Retinal pigment epithelial cell (primary cell): Measurements from ENCODE around the gene NKX1-1.

Source experiments
- DNase-seq: peaks from one replicate; pipeline ENCODE4 v3.0.0-alpha.2; 2010; ENCODE audit warnings: low read depth
- H3K4me3 ChIP-seq: 2 replicates; pipeline ENCODE4 v1.5.1; 2011; ENCODE audit warnings: mild to moderate bottlenecking, low read length, control low read depth, moderate library complexity
- TF ChIP-seq, protein P1 (sequence below): conservative IDR thresholded peaks from 2 replicates; pipeline ENCODE4 v1.5.1; 2011; ENCODE audit warnings: low read depth, low read length, control low read depth, inconsistent platforms

The NKX1-1 gene

DNA sequence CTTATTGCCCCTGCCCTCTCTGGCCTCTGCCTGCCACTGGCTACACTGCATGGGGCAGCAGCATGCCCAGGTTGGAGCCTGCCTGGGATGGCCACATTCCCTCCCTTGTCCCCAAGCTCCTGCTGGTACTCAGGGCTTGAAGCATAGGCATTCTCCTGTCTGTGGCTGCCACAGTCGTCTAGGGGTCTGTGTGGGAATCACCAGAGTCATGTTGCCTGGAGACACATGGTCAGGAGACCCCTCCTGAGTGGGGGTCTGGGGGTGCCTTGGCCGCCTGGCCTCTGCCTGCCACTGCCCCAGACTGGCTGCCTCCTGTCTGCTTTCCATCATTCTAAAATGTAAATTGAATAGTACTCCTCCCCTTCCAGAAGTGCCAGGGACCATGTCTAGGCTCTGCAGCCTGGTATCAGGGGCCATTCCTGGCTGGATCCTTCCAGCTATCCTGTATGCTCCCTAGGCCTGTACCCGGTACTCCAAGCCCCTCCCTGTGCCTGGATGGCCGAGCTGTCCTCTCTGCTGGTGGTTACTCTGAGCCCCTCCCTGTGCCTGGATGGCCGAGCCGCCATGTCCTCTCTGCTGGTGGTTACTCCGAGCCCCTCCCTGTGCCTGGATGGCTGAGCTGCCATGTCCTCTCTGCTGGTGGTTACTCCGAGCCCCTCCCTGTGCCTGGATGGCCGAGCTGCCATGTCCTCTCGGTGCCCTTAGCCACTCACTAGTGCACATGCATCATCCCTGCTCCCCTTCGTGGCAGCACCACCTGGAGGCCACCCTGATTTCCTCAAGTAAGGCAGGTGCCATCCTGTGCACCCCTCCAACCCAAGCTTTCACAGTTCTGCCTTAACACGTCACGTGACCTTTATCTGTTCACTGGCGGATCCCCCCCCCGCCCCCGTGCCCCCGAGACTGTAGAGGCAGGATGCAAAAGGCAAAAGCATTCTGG, 5.5 kb upstream of the NKX1-1 start:
- TF ChIP-seq, protein P1, sequence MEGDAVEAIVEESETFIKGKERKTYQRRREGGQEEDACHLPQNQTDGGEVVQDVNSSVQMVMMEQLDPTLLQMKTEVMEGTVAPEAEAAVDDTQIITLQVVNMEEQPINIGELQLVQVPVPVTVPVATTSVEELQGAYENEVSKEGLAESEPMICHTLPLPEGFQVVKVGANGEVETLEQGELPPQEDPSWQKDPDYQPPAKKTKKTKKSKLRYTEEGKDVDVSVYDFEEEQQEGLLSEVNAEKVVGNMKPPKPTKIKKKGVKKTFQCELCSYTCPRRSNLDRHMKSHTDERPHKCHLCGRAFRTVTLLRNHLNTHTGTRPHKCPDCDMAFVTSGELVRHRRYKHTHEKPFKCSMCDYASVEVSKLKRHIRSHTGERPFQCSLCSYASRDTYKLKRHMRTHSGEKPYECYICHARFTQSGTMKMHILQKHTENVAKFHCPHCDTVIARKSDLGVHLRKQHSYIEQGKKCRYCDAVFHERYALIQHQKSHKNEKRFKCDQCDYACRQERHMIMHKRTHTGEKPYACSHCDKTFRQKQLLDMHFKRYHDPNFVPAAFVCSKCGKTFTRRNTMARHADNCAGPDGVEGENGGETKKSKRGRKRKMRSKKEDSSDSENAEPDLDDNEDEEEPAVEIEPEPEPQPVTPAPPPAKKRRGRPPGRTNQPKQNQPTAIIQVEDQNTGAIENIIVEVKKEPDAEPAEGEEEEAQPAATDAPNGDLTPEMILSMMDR: peak; percentile 3
- no peak for DNase-seq
- no peak overlapping the region for H3K4me3 ChIP-seq

DNA sequence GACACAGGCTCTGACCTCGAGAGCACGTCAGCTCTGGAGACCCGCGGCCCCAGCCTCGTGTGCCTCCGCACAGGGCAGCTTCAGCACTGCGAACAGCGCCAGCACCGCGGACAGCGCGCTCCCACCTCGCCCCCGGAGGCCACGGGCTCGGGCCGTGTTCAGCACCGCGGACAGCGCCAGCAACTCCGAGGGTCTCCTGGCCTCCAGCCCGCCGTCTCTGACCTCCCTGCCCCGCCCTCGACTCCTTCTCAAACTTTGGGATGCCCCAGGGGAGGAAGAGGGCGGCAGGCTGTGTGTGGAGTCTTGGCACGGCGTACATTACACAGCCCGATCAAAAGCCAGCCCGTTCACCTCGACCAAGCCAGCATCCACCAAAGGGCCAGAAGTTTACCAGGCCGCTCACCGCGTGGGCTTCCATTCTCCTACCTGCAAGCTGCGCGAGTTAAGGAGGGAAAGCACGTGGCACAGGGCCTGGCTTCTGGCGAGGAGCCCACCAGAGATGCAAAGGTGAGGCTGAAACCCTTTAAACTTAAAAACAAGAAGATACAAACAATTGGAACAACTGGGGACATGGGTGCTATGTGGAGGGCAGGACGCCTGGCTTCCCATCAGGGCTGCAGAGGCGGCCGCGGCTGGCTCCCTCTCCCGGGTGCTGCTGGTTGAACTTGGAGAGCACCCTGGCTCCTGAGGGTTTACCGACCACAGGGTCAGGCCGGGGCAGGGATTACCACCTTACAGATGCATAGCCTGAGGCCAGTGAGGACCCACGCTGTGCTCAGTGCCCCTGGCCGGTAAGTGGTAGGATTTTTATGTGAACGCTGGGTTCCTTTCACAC, 4.5 kb upstream of the NKX1-1 start:
- H3K4me3 ChIP-seq: no peak overlapping the region
- TF ChIP-seq, protein P1: no peak
- DNase-seq: peak; percentile 4

DNA sequence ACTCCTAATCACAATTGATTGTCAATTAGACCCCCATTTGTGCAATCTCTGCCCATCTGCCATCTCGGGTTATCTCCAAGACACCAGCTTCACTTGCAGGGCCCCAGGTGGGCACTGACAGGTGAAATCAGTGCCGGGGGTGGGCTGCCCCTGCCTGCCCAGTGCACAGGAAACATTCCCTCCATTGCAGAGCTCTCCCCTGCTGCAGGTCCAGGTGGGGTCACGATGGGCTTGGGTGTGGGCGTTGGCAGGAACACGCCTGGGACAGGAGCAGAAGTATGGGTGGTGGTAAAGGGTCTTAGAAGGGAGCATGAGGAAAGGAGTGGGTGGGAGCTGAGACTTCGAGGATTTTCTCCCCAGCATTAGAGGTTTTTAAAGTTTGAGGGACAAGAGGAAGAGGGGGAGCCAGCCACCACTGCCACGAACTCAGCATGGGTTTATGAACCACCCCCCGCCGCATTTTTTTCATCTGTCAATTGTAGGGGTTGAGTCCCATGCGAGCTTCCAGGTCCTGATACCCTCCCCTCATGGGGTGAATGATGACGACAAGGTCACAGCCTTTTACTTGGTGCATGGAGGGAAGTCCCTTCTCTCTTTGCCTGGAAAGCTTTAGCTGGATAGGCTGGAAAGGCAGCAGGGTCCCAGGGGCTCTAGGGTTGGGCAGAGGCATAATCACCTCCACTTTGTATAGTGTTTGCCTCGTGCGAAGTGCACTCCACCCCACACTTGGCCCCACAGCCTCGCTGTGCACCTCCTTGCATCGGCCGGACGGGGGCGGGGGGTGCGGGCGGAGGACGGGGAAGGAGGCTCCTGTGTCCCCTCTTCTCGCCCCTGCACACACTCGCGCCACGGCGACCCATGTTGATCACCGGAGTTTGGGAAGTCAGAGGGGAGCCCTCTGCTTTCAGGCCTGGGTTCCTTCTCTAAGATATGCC, 3.5 kb upstream of the NKX1-1 start:
- TF ChIP-seq, protein P1: no peak
- no peak overlapping the region for H3K4me3 ChIP-seq
- no peak for DNase-seq

DNA sequence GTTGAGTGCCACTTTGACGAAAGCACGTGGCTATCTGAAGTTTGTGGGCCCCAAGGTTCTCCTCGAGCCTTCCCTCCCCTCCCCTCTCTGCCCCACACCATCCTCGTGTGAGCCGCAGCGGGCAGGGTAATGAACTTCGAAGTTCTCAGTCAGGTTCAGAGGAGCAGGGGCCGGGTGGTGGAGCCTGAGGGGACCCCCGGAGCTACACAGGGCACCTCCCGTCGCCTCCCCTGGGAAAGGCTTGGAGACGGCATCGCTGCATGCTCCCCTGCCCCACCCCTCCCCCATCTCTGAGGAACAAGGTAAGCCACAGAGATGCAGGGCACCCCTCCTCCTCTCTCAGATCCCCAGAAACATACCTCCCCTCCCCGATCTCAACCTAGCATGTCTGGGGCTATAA, 2.8 kb upstream of the NKX1-1 start:
- no peak overlapping the region for H3K4me3 ChIP-seq
- no peak for DNase-seq
- TF ChIP-seq, protein P1: no peak

DNA sequence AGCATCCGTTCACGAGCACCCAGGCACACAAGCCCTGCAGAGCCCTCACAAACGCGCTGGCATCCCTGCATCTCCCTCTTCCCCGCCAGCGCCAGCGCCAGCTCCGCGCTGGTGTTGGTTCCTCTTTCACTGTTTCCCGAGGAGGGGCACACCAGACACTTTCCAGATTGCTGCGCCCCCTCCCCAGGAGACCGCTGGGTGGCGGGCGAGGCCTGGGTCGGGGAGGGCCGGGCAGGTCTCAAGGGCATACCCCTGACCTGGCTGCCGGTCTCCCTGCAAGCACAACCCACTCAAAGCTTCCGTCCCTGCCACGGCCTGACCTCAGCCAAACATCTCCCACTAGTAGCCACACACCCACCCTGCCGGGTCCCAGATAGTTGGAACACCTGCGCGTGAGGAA, 2.2 kb upstream of the NKX1-1 start:
- TF ChIP-seq, protein P1: peak; percentile 11
- H3K4me3 ChIP-seq: no peak overlapping the region
- no peak for DNase-seq

DNA sequence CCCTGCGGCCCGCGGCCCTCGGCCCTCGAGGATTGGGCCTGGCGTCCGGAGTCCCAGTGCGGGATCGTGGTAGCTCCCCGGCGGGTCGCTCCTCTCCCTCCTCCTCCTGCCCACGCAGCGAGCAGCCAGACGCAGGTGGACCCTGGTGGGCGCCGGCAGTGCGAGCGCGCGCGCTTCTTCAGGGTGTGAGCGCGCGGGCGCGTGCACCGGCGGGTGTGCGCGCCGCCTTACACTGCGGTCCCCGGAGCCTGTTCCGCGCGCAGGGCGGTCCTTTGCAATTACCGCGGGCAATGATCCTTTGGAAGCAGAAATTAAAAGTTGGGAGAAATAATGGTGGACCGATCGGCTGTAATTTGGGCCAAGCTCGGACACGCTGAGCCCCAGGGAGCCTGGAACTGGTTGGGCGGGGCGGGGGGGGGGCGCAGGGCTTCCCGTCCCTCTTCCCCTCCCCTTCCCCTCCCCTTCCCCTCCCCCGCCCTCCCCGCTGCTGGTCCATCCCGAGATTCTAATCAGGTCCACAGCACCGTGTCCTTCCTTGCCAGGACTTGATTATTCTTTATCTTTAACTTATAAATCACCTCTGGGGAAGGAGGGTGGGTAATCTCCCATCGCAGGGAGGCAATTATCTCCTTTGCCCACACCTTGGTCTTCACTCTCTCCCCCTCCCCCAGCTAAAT, 1.6 kb upstream of the NKX1-1 start:
- TF ChIP-seq, protein P1: no peak
- DNase-seq: no peak
- no peak overlapping the region for H3K4me3 ChIP-seq
